ENCODE results near the gene ATOH8.

GRCh38 chr2:85770369-85770768 lies 16.6 kb downstream of the ATOH8 start:
- TF ChIP-seq TAF1 (IDR thresholded peaks at IDR 0.05; ENCODE audit: low read depth) (no peak), EGR1 (IDR thresholded peaks at IDR 0.05) (no peak), MAX (IDR thresholded peaks at IDR 0.05) (no peak), REST (IDR thresholded peaks at IDR 0.05; ENCODE audit: low read depth) (no peak), RAD21 (IDR thresholded peaks at IDR 0.05; ENCODE audit: low read depth) (no peak), TCF12 (IDR thresholded peaks at IDR 0.05; ENCODE audit: low read depth) (no peak), NFIC (IDR thresholded peaks at IDR 0.05) (no peak), USF1 (IDR thresholded peaks at IDR 0.05) (no peak), TEAD4 (IDR thresholded peaks at IDR 0.05) (no peak), YY1 (IDR thresholded peaks at IDR 0.05; ENCODE audit: low read depth) (no peak), CEBPB (IDR thresholded peaks at IDR 0.05) (no peak), EP300 (IDR thresholded peaks at IDR 0.05; ENCODE audit: borderline replicate concordance) (no peak), CREB1 (IDR thresholded peaks at IDR 0.05; ENCODE audit: low read depth) (no peak)

Data from Ishikawa (cell line).